Measurements from ENCODE around the gene SEPTIN2. TPM values are rescaled to one million over a fixed set of nuclear protein-coding genes. Genes with fewer than 3 reads are reported as not detected.

SEPTIN2 gene
- total RNA-seq, 1 donor, result 218 TPM

- Histone ChIP-seq H3K27me3 (ENCODE audit: insufficient read depth, low read length) (no peaks in the 10 kb centered on the region), H3K9me3 (ENCODE audit: low read depth, low read length) (no peaks in the 10 kb centered on the region), H3K4me3 (ENCODE audit: low read length) (no peak overlapping the region)
Measured at GRCh38 chr2:241344925-241345651, 29.4 kb downstream of the SEPTIN2 start.

GRCh38 chr2:241349941-241350340, 34.2 kb downstream of the SEPTIN2 start:
- Histone ChIP-seq H3K4me1 (ENCODE audit: insufficient read depth, low read length) (peaks cover under 1% of the 10 kb centered on the region), H3K27me3 (ENCODE audit: insufficient read depth, low read length) (no peaks in the 10 kb centered on the region), H3K4me3 (ENCODE audit: low read length) (no peak overlapping the region), H3K9me3 (ENCODE audit: low read depth, low read length) (no peaks in the 10 kb centered on the region)

More at GRCh38 chr2:241344925-241345651, 29.4 kb downstream of the SEPTIN2 start:
- peaks cover 5% of the 10 kb centered on the region for H3K4me1 ChIP-seq (ENCODE audit: insufficient read depth, low read length)

DNA sequence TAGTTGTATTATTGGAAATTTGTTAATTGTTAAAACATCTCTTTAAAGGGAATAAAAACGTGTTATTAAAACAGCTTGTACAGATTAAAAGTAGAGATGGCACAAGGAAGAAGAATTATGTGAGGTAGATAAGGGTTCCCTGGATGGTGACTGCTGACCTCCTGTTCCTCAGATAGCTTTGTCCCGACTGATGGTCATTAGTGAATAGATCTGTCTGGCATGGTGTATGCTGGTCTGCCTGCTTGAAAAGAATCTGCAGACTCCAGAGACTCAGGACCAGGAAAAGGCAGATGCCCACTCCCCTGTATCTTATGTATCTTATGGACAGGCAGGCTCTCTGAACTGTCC, 34.8 kb downstream of the SEPTIN2 start:
- Histone ChIP-seq H3K4me1 (ENCODE audit: insufficient read depth, low read length) (peaks cover 4% of the 10 kb centered on the region), H3K27me3 (ENCODE audit: insufficient read depth, low read length) (no peaks in the 10 kb centered on the region), H3K9me3 (ENCODE audit: low read depth, low read length) (no peaks in the 10 kb centered on the region)

GRCh38 chr2:241350878-241351639, 35.3 kb downstream of the SEPTIN2 start:
- Histone ChIP-seq H3K27me3 (ENCODE audit: insufficient read depth, low read length) (no peaks in the 10 kb centered on the region), H3K4me1 (ENCODE audit: insufficient read depth, low read length) (peaks cover 4% of the 10 kb centered on the region), H3K4me3 (ENCODE audit: low read length) (no peak overlapping the region), H3K9me3 (ENCODE audit: low read depth, low read length) (no peaks in the 10 kb centered on the region)

More for the DNA sequence above, 34.8 kb downstream of the SEPTIN2 start:
- H3K4me3 ChIP-seq (ENCODE audit: low read length), result no peak overlapping the region

GRCh38 chr2:241351640-241352031, 35.9 kb downstream of the SEPTIN2 start:
- Histone ChIP-seq H3K4me1 (ENCODE audit: insufficient read depth, low read length) (peaks cover 7% of the 10 kb centered on the region), H3K4me3 (ENCODE audit: low read length) (no peak overlapping the region), H3K27me3 (ENCODE audit: insufficient read depth, low read length) (no peaks in the 10 kb centered on the region), H3K9me3 (ENCODE audit: low read depth, low read length) (no peaks in the 10 kb centered on the region)

- Histone ChIP-seq H3K27me3 (ENCODE audit: insufficient read depth, low read length) (no peaks in the 10 kb centered on the region), H3K4me1 (ENCODE audit: insufficient read depth, low read length) (peaks cover 13% of the 10 kb centered on the region), H3K4me3 (ENCODE audit: low read length) (no peak overlapping the region), H3K9me3 (ENCODE audit: low read depth, low read length) (no peaks in the 10 kb centered on the region)
Measured at GRCh38 chr2:241352227-241352626, 36.5 kb downstream of the SEPTIN2 start.

- Histone ChIP-seq H3K4me1 (ENCODE audit: insufficient read depth, low read length) (peaks cover 30% of the 10 kb centered on the region), H3K4me3 (ENCODE audit: low read length) (no peak overlapping the region), H3K9me3 (ENCODE audit: low read depth, low read length) (no peaks in the 10 kb centered on the region), H3K27me3 (ENCODE audit: insufficient read depth, low read length) (no peaks in the 10 kb centered on the region)
Measured at GRCh38 chr2:241354668-241355658, 39.2 kb downstream of the SEPTIN2 start.

DNA sequence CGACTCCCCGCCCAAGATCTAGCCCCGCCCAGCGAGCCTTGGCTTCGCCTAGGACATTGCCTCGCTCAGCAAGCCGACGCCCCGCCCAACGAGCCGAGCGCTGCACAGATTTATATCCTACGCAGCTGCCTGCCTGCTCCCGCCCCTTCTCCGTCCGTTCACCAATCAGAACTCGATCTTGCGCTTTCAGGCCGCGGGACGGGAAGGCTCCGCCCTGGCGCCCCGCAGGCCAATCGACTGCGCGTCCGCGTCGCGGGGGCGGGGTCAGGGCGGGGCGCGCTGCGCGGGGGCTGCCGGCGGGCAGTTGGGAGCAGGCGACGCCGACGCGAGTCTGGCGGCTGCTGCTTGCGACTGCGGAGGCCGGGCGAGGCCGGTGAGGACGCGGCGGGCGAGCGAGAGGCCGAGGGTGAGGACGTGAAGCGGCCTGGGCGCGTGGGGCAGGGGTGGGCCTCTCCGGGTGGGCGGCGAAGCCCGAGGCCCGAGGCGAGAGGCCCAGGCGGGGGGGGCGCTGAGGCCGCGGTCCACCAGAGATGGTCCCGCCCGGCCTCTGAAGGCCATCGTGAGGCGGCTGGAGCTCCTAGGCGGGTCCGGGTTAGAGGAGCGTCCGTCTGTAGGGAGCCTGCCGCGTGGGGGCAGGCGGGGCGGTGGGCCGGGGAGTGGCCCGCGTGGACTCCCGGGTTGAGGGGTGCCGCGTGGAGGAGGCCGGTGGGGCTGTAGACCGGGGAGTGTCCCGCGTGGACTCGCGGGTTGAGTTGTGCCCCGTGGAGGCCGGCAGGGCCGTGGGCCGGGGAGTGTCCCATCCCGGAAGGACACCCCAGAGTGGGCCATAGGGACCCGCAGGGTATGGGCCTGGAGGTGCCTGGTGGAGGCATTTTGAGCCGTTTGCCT, 40.5 kb downstream of the SEPTIN2 start, which contains the start of gene FARP2:
Gene FARP2 (plus strand): TSS at position 303 of the 888 bp plus-strand sequence. CDS start 16,823 bp downstream, outside the sequence.
- Histone ChIP-seq H3K4me1 (ENCODE audit: insufficient read depth, low read length) (peaks cover 30% of the 10 kb centered on the region), H3K27me3 (ENCODE audit: insufficient read depth, low read length) (no peaks in the 10 kb centered on the region), H3K4me3 (ENCODE audit: low read length) (peak within 1 kb of the TSS; percentile 48), H3K9me3 (ENCODE audit: low read depth, low read length) (no peaks in the 10 kb centered on the region)

DNA sequence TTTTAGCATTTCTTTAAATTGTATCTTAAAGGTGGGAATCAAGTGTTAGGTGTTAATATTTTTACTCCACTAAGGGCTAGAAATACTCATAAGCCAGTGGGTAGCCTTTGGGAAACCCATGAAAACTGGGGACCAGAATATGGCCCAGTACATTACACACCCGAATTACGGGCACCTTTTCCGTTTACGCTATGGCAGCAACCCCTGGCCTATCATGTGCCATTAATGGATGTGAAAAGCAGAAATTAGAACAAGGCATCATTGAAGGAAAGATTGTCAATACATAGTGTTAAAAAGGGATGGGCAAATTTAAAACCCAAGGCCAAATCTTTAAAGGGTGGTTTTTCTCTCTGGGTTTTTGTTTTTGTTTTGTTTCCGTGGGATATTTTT, 41.1 kb downstream of the SEPTIN2 start:
- H3K27me3 ChIP-seq (ENCODE audit: insufficient read depth, low read length), result no peaks in the 10 kb centered on the region
- peaks cover 30% of the 10 kb centered on the region for H3K4me1 ChIP-seq (ENCODE audit: insufficient read depth, low read length)
- no peaks in the 10 kb centered on the region for H3K9me3 ChIP-seq (ENCODE audit: low read depth, low read length)
- peak overlapping the region; percentile 48 for H3K4me3 ChIP-seq (ENCODE audit: low read length)

DNA sequence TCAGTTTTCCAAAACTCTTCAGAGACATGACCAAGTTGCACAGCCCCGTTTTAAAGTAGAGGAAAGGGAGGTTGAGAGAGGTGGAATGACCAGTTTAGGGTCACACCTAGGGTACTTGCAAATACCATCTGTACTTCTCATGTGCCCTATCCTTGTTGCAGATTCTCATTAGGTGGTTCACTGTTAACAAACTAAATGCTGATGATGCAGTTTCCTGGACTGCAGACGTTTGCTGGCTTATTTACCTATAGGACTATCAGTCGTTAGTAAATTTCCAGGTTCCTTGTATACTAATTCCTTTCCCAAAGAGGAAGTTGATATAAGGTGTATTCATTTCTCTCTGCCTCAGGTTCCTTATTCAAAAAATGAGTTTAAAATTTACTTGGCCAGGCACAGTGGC, 41.8 kb downstream of the SEPTIN2 start:
- H3K27me3 ChIP-seq (ENCODE audit: insufficient read depth, low read length), result no peaks in the 10 kb centered on the region
- H3K4me1 ChIP-seq (ENCODE audit: insufficient read depth, low read length), result peaks cover 30% of the 10 kb centered on the region
- H3K9me3 ChIP-seq (ENCODE audit: low read depth, low read length), result no peaks in the 10 kb centered on the region
- H3K4me3 ChIP-seq (ENCODE audit: low read length), result no peak overlapping the region

GRCh38 chr2:241358470-241358869, 42.7 kb downstream of the SEPTIN2 start:
- Histone ChIP-seq H3K4me1 (ENCODE audit: insufficient read depth, low read length) (peaks cover 30% of the 10 kb centered on the region), H3K27me3 (ENCODE audit: insufficient read depth, low read length) (no peaks in the 10 kb centered on the region), H3K9me3 (ENCODE audit: low read depth, low read length) (no peaks in the 10 kb centered on the region), H3K4me3 (ENCODE audit: low read length) (no peak overlapping the region)

DNA sequence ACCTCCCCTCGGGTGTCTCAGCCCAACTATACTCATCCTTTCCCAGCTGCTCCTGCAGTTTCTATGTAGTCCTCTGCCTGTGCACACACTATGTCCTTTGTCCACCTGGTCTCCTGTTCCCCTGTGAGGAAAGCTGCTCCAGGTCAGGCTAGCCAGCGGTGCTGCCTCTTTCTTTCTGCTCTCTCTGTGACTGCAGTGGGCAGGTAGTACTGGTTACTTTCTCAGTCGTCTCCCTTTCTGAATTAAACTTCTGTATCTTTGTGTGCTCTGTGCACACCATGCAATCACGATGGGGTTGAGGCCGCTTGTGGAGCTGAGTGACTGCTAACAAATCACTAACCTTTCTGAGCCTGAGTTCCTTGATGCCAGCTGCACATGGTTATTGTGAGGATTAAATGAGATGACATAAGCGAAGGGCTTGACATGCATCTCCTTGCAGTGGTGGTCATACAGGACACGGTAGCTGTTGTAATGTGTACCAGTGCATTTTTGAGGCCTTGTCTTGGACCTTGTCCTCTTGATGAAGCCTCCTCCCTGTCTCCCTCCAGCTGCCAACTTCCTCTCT, 43.8 kb downstream of the SEPTIN2 start:
- peaks cover 30% of the 10 kb centered on the region for H3K4me1 ChIP-seq (ENCODE audit: insufficient read depth, low read length)
- no peaks in the 10 kb centered on the region for H3K27me3 ChIP-seq (ENCODE audit: insufficient read depth, low read length)
- H3K4me3 ChIP-seq (ENCODE audit: low read length), result no peak overlapping the region
- no peaks in the 10 kb centered on the region for H3K9me3 ChIP-seq (ENCODE audit: low read depth, low read length)

DNA sequence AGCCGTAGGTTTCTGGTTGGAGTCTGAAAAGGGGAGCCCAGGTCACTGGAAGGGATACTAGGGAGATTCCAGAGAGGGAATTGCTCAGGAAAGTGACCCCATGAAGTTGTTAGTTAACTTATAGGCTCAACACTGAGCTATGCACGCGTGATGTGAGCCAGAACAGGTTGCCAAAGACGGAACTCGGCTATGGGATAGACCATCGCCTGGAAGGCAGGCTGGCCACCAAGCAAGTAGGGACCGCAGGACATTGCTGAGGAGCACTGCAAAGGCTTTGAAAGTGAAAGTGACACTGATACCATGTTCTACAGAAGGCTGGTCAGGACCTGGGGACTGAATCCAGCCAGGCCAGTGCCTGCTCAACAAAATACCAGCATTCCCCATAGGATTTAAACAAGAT, 47.7 kb downstream of the SEPTIN2 start:
- Histone ChIP-seq H3K4me1 (ENCODE audit: insufficient read depth, low read length) (peaks cover 10% of the 10 kb centered on the region), H3K27me3 (ENCODE audit: insufficient read depth, low read length) (no peaks in the 10 kb centered on the region), H3K4me3 (ENCODE audit: low read length) (no peak overlapping the region), H3K9me3 (ENCODE audit: low read depth, low read length) (no peaks in the 10 kb centered on the region)

DNA sequence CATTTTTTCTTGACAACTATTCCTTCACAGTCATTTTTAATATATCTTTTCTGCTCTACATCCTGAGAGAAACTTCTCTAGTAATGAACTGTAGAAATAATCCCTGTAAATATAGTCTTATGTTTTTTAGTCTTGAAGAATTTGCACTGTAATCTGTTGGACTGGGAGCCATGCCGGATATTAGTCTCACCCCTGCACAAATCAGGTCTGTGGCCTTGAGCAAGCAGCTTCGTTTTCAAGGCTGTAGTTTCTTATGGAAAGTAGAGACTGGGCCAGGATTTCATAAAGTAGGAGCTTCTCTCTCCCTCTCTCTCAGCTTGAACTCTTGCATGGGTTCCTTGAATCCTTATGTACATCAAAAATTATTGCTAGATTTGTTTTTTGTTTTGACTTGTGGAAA, 49.1 kb downstream of the SEPTIN2 start:
- H3K27me3 ChIP-seq (ENCODE audit: insufficient read depth, low read length), result no peaks in the 10 kb centered on the region
- no peaks in the 10 kb centered on the region for H3K9me3 ChIP-seq (ENCODE audit: low read depth, low read length)
- peaks cover 6% of the 10 kb centered on the region for H3K4me1 ChIP-seq (ENCODE audit: insufficient read depth, low read length)
- no peak overlapping the region for H3K4me3 ChIP-seq (ENCODE audit: low read length)

Measured in mononuclear cell (primary cell).